NCI-H1092 (cell line): ENCODE data around the gene FHOD1.

Experiments
- DNase-seq: peaks from one replicate; lab custom pipeline; 2025; lab: John Stamatoyannopoulos, UW

Gene FHOD1

DNA sequence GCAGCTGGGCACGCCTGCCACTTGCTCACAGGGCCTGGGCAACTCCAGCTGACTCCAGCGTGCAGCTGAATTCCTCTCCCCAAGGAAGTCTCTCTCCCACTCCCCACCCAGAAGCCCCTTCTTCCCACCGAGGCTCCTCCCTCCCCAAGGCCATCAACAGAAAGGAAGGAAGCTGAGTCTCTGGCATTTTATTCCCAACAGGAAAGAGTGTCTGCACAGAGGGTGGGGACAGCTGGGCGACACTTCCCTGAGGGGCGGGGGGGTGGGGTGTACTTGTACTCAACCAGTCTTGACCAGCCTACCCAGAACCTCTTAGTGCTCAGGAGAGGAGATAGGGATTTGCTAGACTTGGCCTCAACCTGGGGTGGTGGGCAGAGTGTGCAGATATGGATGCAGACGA, 57.2 kb downstream of the FHOD1 start, which contains the start of gene EXOC3L1:
TSS of gene EXOC3L1 (minus strand) at position 96 of the 400 bp plus-strand sequence. CDS start 460 bp downstream, outside the sequence.
- DNase-seq: no peak

DNA sequence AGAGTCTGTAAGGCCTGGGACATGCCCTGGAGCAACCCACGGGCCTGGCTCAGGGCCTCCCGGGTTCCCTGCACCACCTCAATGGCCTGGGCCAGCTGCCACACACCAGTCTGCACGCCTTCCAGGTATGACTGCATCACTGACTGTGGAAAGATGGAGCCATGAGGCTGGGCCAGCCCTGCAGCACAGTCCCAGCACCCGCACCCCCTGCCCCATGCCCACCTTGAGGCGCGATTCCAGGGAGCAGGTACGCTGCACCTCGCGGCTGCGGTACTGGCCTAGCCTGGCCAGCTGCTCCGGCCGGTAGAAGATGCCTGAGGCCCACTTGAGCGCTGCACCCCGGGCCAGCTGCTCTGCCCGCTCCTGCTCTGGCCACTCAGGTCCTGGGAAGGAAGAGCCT, 58.5 kb downstream of the FHOD1 start:
- DNase-seq: no peak

DNA sequence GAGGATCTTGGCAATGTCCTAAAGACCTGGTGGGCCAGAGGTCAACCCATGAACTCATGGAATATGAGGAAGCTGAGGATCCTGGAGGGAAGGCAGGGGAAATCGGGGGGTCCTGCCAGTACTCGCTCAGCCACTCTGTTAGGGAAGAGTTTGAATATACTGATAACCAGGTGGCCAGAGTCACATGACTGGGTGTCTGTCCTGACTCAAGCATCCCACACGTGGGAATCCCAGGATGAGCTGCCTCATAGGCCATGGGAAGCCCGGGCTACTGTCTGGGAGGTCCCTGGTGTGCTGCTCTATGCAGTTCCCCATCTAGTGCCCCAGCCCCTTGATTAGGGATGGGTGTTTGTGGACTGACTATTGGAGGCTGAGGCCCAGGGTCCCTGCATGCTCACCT, 59.0 kb downstream of the FHOD1 start:
- DNase-seq: no peak

DNA sequence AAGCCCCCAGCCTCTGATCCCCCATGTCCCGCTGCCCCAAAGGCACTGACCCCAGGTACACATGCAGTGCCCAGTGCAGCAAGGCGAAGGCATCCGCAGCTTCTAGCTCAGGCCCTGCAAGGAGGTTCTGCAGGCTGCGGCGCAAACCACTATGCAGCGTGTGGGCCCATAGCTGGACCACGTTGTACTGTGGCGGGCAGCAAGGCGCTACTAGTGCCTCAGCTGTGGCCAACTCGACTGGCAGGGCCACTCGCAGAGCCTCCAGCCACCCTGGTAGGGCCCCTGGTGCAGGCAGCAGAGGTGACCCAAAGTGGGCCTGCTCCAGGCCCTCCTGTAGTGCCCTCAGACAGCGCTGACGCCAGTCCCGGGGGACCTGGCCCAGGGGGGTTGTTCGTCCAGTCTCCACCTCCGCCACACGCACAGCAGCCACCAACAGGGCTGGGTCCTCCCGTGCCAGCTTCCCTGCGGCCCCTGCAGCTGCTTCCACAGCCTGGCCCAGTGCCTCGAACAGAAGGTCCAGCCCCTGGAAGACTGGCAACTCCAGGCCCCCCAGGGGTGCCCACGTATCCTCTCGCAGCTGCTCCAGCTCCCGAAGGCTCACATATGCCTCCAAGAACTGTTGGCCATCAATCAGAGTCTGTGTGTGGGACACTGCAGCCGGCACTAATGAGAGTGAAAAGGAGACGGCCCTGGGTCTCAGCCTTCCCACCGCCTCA, 59.9 kb downstream of the FHOD1 start:
- no peak for DNase-seq

DNA sequence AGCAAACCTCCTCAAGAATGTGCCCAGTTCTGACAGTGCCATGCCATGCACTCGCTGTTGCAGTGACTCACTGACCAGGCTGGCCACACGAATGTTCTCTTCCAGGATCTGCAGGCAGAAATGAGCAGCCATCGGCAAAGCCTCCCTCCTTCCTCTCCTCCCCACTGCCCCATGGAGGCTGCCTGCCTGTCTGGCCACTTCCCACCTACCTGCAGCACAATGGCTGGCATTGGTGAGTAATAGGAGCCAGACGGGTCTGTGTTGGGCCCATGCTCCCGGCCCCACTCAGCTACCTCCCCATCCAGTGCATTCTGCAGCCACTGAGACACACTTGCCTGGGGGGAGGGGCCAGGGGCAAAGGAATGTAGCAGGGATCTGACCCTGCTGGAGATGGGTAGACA, 60.7 kb downstream of the FHOD1 start:
- DNase-seq: no peak

DNA sequence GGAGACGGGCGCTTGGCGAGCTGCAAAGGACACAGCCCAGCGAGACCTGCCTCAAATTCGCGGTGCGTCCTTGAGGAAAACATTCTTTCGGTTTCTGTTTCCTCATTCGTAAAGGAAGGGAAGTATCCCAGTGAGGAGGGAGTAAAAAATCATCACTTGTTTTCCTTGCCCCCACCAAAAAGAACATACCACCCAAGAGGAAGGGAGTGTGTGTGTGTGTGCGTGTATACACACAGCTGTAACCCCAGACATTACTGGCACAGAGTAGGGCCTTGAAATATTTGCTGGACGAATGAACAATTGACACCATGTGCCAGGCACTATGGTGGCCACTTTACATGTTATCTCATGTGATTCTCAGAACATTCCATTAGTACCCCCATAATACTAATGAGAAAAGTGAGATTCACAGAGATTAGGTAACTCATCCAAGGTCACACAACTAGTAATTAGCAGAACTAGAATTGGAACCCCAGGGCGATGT, 61.6 kb downstream of the FHOD1 start:
- DNase-seq: no peak

DNA sequence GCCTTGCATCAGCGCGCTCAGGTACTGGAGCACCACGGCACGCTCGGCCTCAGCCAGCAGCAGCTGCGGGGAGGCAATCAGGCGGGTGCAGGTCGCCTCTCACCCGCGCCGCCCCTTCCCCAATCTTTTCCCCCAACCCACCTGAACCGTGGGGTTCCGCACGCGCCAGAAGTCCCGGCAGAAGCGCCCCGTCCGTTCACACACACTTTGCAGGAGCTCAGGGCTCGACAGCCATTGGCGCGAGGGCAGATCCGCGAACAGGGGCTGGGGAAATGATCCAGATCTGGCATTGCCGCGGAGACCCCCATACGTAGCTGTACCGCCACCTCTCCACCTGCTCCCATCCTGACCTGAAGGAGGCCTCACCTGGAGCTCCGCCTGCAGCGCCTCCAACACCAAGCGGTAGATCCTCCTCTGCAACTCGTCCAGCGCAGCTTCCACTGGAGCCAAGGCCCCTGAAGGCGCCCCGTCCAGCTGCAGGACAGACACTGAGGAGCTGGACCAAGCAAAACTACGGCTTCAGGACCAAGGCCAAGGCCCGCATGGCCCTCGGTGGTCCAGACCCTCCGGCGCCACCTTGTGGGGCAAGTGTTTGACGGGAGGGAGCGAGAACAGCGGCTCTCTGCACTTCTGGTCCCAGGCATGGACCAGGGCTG, 62.2 kb downstream of the FHOD1 start:
- DNase-seq: peak; percentile 67

DNA sequence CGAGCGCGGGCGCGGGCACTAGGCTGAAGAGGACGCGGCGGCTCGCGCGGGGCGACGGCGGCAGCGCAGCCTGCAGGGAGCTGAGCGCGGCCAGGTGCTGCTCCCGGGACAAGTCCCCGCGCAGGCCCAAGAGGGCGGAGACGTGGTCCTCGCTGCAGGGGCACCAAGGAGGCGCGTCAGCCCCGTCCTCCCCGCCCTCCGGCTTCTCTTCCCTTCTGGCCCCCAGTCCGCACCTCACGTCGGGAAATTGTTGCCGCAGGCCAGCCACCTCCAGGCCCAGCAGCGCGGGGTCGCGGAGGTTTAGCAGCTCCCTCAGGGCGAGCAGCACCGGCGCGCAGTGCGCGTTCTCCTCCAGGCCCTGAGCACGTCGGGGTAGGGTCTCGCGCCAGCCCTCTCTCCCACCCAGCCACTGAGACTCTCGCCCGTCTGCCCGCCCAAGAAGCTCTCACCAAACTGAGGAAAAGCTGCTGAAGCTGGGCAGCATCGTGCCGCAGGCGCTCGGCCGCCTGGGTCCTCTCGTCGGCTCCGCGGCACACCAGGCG, 62.8 kb downstream of the FHOD1 start:
- DNase-seq: peak; percentile 48

DNA sequence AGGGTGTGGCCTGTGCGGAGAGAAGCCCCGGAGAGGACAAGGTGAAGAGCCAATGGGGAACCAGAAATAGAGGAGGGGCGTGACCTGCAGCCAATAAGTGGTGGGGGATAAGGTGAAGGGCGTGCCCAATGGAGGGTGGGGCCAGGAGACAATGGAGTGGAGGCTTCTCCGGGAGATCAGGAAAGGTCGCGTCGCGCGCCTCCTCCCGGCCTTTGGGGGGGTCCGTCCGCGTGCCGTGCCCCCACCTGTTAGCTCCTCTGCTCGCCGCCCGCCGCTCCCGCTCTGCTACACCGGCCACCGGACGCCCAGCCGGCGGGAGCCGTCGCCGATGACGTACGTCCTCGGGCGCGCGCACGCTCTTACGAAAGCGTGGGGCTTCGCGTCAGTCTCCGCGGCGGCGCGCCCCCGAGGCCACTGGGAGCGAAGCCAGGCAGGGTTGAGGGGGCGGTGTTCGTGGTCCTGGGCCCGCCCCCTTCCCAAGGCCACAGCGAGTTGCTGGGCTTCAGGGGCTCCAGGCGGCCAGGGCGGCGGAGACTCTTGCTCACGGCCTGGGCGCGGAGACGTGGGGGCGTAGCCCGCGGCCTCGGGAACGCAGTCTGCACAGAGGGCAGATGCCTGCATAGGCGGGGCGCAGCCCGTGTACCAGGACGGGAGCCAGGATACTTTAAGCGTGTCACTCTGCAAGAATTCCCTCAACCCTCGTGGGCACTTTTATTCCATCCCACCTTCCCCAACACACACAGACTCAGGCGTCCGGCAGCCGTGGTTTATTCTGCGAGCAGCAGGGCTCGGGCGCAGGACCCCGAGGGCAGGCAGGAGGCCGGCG, 63.4 kb downstream of the FHOD1 start, which contains the start of gene MATCAP1:
TSS of gene MATCAP1 (minus strand) at position 337 of the 826 bp plus-strand sequence. CDS start 3,353 bp downstream, outside the sequence.
- DNase-seq: peak; percentile 97

DNA sequence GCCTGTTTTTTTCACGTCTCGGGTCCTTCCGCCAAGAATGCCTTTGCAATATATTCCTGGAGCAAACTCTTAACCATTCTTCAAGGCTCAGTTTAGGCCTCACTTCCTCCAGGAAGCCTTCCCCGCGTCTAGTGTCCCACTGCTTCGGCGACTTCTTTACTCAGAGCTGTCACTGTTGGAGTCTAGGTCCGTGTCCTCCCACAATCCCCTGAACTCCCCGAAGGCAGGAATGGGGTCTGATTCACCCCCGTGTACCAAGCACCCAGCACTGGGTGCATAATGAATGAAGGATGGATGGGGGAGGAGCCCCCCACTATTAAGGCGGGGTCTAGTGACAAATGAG, 64.0 kb downstream of the FHOD1 start:
- DNase-seq: no peak

DNA sequence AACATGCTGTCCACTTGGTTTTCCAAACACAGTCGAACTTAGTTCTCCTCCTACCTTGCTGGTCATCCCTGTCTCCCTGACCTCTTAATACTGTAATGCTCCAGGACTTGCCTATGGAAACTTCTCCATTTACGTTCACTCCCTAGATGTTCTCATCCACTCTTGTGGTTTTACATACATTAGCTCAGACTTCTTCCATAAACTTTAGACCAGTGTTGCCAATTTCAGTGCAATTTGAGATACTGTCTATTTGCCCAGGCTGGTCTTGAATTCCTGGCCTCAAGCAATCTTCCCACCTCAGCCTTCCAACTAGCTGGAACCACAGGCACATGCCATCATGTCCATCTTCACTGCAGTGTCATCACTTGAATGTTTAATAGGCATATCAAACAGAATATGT, 65.0 kb downstream of the FHOD1 start:
- DNase-seq: no peak

DNA sequence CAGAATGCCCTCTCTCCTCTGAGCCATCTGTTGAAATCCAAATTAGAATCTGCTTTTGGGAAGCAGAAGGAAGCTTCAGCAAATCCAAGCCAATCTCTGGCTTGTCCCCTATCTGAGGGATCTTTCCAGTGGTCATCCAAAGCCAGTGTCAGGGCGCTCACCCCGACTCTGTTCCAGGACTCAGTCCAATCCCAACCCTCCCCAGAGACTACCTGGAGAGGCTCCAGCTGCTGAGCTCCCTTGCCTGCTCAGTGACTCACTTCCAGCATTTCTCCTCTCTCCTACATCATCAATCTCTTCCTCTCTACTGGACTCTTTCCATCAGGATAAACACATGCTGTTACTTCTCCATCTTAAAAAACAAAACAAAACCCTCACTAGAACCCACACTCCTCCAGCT, 65.9 kb downstream of the FHOD1 start:
- DNase-seq: no peak

DNA sequence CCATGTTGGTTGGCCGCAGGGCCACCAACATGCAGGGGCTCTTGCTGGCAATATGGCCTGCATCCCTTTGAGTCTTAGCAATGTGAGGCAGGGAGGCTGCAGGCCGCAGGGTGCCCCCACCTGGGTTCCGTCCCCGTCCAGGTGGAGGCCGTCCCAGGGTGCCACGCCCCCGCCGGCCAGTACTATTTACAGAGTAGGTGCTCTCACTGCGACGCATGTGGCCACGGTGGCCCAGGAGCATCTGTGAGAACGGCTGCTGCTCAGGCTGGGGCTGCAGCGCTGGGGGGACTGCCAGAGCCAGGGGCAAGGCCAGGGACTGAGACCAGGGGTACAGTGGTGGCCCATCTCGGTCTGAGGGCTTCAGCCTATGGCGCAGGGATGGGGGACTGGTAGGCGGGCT, 67.1 kb downstream of the FHOD1 start:
- DNase-seq: no peak

DNA sequence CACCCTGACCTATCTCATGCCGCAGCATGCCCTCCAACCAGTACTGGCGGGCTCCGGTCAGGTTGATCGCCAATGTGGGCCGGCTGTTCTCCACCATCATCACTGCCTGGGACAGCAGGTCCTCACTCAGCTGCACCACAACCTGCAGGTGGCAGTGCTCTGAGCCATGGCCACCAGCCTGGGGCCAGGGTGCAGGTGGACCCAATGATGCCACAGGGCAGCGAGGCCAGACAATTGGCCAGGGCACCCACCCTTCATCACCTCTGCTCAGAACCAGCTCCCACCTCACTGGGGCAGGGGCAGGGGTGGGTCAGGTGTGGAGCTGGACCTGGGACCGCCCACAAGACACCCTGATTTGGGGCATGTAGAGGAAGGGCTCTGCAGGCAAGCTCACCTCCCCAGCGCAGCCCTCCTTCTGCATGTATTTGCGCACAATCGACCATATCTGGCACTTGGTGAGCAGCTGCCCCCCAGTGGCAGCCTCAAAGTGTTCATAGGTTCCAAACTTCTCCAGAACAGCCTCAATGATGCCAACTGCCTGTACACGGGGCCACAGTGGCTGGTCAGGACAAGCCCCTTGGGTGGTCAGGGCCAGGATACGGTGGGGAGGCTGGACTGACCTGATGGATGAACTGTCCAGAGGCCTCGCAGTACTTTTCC, 67.7 kb downstream of the FHOD1 start:
- DNase-seq: no peak
